Activated CD4-positive, alpha-beta T cell treated with anti-CD3 and anti-CD28 coated beads for 36 hours (primary cell): ENCODE results near the gene NTM. TPM values are rescaled to one million over a fixed set of nuclear protein-coding genes. Genes with fewer than 3 reads are reported as not detected.

Experiments used
- ATAC-seq: fragments of 200-7000 bp; cut with Tn5 transposase; one replicate; pipeline ENCODE4 v1.10.0; 2021; ENCODE audit warnings: mild to moderate bottlenecking, moderate library complexity
- CTCF ChIA-PET: fragments of 350-600 bp; sonication (Branson Sonifier 250); formaldehyde crosslinking; loops from one replicate; lab custom pipeline; 2021; ENCODE audit warnings: antibody characterized with exemption; lab: Charles Lee
- POLR2A ChIA-PET: fragments of 350-600 bp; sonication (Branson Sonifier 250); formaldehyde crosslinking; loops from one replicate; lab custom pipeline; 2021; ENCODE audit warnings: antibody characterized with exemption, inconsistent platforms; lab: Charles Lee
- DNase-seq: peaks from one replicate; pipeline ENCODE4 v3.0.0-alpha.2; 2020
- H3K27ac Mint-ChIP-seq: one replicate; pipeline ENCODE4 v1.8.0; 2021; ENCODE audit warnings: mixed read lengths
- H3K27me3 Mint-ChIP-seq: one replicate; pipeline ENCODE4 v1.8.0; 2021; ENCODE audit warnings: mixed read lengths
- H3K36me3 Mint-ChIP-seq: one replicate; pipeline ENCODE4 v1.8.0; 2021; ENCODE audit warnings: low read depth, mixed read lengths
- H3K4me1 Mint-ChIP-seq: one replicate; pipeline ENCODE4 v1.8.0; 2021; ENCODE audit warnings: mixed read lengths
- H3K4me3 Mint-ChIP-seq: one replicate; pipeline ENCODE4 v1.8.0; 2021; ENCODE audit warnings: mild to moderate bottlenecking, moderate library complexity, mixed read lengths
- H3K9me3 Mint-ChIP-seq: one replicate; pipeline ENCODE4 v1.8.0; 2021; ENCODE audit warnings: low read depth, mixed read lengths
- intact Hi-C, 2 experiments: fragments of 100-400 bp; cut with DNase I in 1 of 2; cut with micrococcal nuclease in 1 of 2; formaldehyde crosslinking; loops; one replicate each; pipeline versions ENCODE4 v1.14.2 to v1.15.1; 2022 to 2024; cut with DNase I, micrococcal nuclease
- total RNA-seq, 2 experiments: library from RNA; stranded (reverse); gene quantifications; one replicate each; pipeline ENCODE4 v1.2.3, GENCODE V29; 2021

NTM gene
- total RNA-seq, 2 experiments from 2014 or later: not detected

GRCh38 chr11:131685906-131686305, 315.5 kb downstream of the NTM start:
- H3K4me3 Mint-ChIP-seq: no peak overlapping the region
- CTCF ChIA-PET: interaction anchor here (3.3 kb wide), 1 partner anchor 12 kb away, joined by 14 read pairs; no protein-coding TSS in a partner anchor
- intact Hi-C loops: no loop called here
- peaks cover 6% of the 10 kb centered on the region for H3K27me3 Mint-ChIP-seq
- POLR2A ChIA-PET: no interaction called here
- DNase-seq: no peak
- no peak overlapping the region for H3K27ac Mint-ChIP-seq
- H3K4me1 Mint-ChIP-seq: no peaks in the 10 kb centered on the region
- no peak for ATAC-seq
- H3K36me3 Mint-ChIP-seq: no peaks in the 10 kb centered on the region
- H3K9me3 Mint-ChIP-seq: no peaks in the 10 kb centered on the region

- POLR2A ChIA-PET: no interaction called here
- peaks cover 6% of the 10 kb centered on the region for H3K27me3 Mint-ChIP-seq
- H3K4me3 Mint-ChIP-seq: no peak overlapping the region
- H3K27ac Mint-ChIP-seq: no peak overlapping the region
- H3K9me3 Mint-ChIP-seq: no peaks in the 10 kb centered on the region
- ATAC-seq (no peak), DNase-seq (no peak)
- intact Hi-C loops: no loop called here
- H3K36me3 Mint-ChIP-seq: no peaks in the 10 kb centered on the region
- CTCF ChIA-PET: interaction anchor here (3.3 kb wide), 1 partner anchor 12 kb away, joined by 14 read pairs; no protein-coding TSS in a partner anchor
- no peaks in the 10 kb centered on the region for H3K4me1 Mint-ChIP-seq
These were observed 316.4 kb downstream of the NTM start for GRCh38 chr11:131686836-131687235.

GRCh38 chr11:131687291-131688047, 317.1 kb downstream of the NTM start:
- intact Hi-C loops: no loop called here
- Mint-ChIP-seq H3K27ac (no peak overlapping the region), H3K27me3 (peaks cover 9% of the 10 kb centered on the region), H3K9me3 (no peaks in the 10 kb centered on the region), H3K4me1 (no peaks in the 10 kb centered on the region), H3K36me3 (no peaks in the 10 kb centered on the region), H3K4me3 (no peak overlapping the region)
- ChIA-PET CTCF (interaction anchor here (0.6 to 1.6 kb wide), 6 partner anchors 9 to 1511 kb away, joined by 3 to 6 read pairs (median 3); no protein-coding TSS in a partner anchor), POLR2A (no interaction called here)
- ATAC-seq: no peak
- no peak for DNase-seq

DNA sequence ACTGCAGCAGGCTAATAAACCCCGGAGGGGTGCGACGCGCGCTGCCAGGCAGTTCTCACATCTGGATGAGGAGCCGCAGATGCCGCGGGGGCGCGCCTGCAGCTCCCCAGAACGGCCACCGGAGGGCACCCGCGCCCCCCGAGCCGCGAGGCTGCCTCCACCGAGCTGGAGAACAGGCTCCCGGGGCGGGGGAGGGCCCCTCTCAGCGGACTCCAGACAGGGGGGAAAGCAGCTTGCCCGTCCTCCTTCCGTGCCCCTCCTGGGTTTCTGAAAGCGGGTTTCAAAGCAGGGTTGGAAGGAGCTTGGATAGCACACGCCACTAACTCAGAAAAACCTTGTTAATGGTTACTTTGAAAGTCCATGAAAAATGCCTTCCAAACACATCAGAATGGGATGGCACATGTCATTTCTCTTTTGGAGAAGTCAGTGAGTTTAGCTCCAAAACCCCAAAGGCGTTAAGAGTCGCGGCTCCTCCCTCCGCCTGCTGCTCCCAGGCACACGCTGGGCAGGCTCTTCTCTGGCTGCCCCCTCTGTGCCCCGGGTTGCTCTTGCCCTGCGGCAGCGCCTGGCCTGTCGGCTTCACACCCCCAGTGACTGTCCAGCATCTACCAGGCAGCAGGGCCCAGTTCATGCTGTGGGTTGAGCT, 317.8 kb downstream of the NTM start:
- peaks cover 9% of the 10 kb centered on the region for H3K27me3 Mint-ChIP-seq
- no peak overlapping the region for H3K27ac Mint-ChIP-seq
- H3K4me1 Mint-ChIP-seq: no peaks in the 10 kb centered on the region
- peak; percentile 63 for ATAC-seq
- H3K4me3 Mint-ChIP-seq: no peak overlapping the region
- no peaks in the 10 kb centered on the region for H3K9me3 Mint-ChIP-seq
- peak; percentile 68 for DNase-seq
- ChIA-PET CTCF (interaction anchor here (0.6 to 1.6 kb wide), 9 partner anchors 9 to 1510 kb away, joined by 3 to 6 read pairs (median 3); no protein-coding TSS in a partner anchor), POLR2A (no interaction called here)
- H3K36me3 Mint-ChIP-seq: no peaks in the 10 kb centered on the region
- intact Hi-C loops: no loop called here

DNA sequence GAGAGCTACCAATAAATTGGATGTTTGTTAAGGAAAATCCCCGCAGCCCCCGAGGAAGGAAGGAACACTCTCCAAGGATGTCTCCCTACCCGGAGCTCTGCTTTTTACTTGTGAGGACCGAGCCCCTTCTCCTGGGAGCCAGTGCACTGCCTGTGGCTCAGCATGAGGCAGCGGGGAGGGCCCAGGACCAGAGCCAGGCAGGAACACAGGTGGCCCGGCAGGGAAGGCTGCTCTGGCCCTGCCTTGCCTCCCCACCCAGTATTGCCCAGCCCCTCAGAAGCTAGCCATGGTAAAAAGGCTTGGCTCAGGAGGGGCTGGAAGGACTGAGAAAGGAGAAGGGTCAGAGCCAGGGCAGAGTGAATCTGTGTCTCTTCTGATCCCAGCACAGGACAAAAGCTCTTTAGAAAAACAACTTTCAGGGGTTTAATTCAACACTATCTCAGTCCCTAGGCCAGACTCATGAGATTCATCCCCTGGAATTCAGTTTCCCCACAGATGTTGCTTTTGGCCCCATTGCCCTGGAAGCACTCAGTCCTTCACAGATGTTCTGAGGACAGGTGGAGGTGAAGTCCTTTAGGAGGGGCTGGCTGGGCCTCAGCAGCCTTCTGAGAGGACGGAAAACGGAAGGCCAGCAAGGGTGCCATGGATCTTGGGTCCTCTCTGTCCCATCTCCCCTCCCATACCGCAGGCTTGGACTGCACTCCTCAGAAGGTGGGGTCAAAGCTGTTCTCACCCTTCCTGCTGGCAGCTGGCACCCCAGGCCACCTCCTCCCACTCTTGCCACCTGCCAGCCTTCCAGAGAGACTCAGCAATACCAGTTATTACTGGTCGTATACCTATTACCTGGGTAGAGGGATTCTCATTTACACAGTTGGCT, 318.9 kb downstream of the NTM start:
- Mint-ChIP-seq H3K27ac (no peak overlapping the region), H3K4me1 (no peaks in the 10 kb centered on the region), H3K36me3 (no peaks in the 10 kb centered on the region), H3K9me3 (no peaks in the 10 kb centered on the region), H3K4me3 (no peak overlapping the region), H3K27me3 (peaks cover 12% of the 10 kb centered on the region)
- intact Hi-C loops: no loop called here
- POLR2A ChIA-PET: no interaction called here
- ATAC-seq: no peak
- CTCF ChIA-PET: interaction anchor here (1.3 to 1.6 kb wide), 4 partner anchors 13 to 624 kb away, joined by 3 to 6 read pairs (median 4); no protein-coding TSS in a partner anchor
- DNase-seq: no peak

DNA sequence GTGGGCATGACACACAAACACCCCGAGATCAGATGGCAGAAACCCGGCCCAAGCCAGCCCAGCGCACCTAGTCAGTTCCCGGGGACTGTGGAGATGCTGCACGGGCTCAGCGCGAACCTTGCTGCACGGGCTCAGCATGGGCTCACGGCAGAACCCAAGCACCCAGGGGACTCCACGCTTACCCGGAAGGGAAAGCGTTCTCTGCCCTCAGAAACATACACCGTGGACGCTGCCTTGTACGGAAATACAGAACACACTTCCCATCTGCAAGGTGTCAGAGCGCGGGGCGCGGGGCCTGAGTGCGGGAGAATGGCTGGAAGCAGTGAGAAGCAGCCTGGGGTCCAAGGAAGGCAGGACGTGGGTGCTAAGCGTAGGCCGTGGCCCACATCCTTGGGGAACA, 319.9 kb downstream of the NTM start:
- ATAC-seq (no peak), DNase-seq (no peak)
- ChIA-PET POLR2A (no interaction called here), CTCF (no interaction called here)
- Mint-ChIP-seq H3K27me3 (peaks cover 19% of the 10 kb centered on the region), H3K9me3 (no peaks in the 10 kb centered on the region), H3K4me1 (no peaks in the 10 kb centered on the region), H3K27ac (no peak overlapping the region), H3K36me3 (no peaks in the 10 kb centered on the region), H3K4me3 (no peak overlapping the region)
- intact Hi-C loops: no loop called here

DNA sequence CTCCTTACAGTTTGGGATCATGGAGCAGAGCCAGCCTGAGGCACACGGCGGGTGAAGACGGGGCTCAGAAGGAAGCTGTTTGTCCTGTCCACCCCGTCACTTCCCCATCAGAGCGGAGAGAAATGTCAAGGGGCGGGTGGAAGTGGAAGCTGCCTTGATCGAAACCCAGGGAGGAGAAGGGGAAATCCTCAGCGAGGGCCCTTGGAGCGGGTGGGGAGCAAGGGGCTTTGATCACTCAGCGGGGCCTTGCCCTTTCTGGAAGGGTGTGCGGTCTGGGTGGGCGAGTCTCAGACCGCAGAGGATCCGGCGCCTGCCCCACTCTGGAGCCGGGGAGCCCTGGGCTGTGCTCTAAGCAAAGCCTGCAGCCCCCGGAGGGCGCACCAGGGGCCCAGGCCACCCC, 320.4 kb downstream of the NTM start:
- Mint-ChIP-seq H3K36me3 (no peaks in the 10 kb centered on the region), H3K27ac (no peak overlapping the region), H3K27me3 (peaks cover 22% of the 10 kb centered on the region), H3K4me1 (no peaks in the 10 kb centered on the region), H3K4me3 (no peak overlapping the region), H3K9me3 (no peaks in the 10 kb centered on the region)
- intact Hi-C loops: no loop called here
- no peak for DNase-seq
- POLR2A ChIA-PET: no interaction called here
- CTCF ChIA-PET: interaction anchor here (0.6 kb wide), 1 partner anchor 57 kb away, joined by 3 read pairs; no protein-coding TSS in a partner anchor
- ATAC-seq: no peak

GRCh38 chr11:131691181-131692041, 321.0 kb downstream of the NTM start:
- no peaks in the 10 kb centered on the region for H3K9me3 Mint-ChIP-seq
- DNase-seq (peak; percentile 70), ATAC-seq (peak; percentile 87)
- CTCF ChIA-PET: interaction anchor here (0.6 to 0.9 kb wide), 5 partner anchors 23 to 1250 kb away, joined by 3 read pairs; no protein-coding TSS in a partner anchor
- no peaks in the 10 kb centered on the region for H3K36me3 Mint-ChIP-seq
- intact Hi-C loops: no loop called here
- peaks cover 26% of the 10 kb centered on the region for H3K27me3 Mint-ChIP-seq
- no peak overlapping the region for H3K27ac Mint-ChIP-seq
- no peak overlapping the region for H3K4me3 Mint-ChIP-seq
- H3K4me1 Mint-ChIP-seq: no peaks in the 10 kb centered on the region
- POLR2A ChIA-PET: no interaction called here

DNA sequence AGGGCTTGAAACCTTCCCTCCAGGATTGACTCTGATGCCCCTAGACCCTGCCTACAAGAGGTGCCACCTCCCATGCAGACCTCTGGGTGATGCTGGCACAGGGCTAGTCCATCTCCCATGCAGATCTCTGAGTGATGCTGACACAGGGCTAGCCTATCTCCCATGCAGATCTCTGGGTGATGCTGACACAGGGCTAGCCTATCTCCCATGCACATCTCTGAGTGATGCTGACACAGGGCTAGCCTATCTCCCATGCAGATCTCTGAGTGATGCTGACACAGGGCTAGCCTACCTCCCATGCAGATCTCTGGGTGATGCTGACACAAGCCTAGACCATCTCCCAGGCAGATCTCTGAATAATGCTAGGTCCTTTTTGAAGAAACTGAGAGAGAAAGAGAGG, 321.7 kb downstream of the NTM start:
- ATAC-seq (no peak), DNase-seq (no peak)
- H3K4me3 Mint-ChIP-seq: no peak overlapping the region
- CTCF ChIA-PET: interaction anchor here (0.6 to 0.9 kb wide), 4 partner anchors 73 to 1249 kb away, joined by 3 read pairs; no protein-coding TSS in a partner anchor
- H3K4me1 Mint-ChIP-seq: no peaks in the 10 kb centered on the region
- peaks cover 28% of the 10 kb centered on the region for H3K27me3 Mint-ChIP-seq
- intact Hi-C loops: no loop called here
- no peaks in the 10 kb centered on the region for H3K36me3 Mint-ChIP-seq
- H3K9me3 Mint-ChIP-seq: no peaks in the 10 kb centered on the region
- POLR2A ChIA-PET: no interaction called here
- no peak overlapping the region for H3K27ac Mint-ChIP-seq

DNA sequence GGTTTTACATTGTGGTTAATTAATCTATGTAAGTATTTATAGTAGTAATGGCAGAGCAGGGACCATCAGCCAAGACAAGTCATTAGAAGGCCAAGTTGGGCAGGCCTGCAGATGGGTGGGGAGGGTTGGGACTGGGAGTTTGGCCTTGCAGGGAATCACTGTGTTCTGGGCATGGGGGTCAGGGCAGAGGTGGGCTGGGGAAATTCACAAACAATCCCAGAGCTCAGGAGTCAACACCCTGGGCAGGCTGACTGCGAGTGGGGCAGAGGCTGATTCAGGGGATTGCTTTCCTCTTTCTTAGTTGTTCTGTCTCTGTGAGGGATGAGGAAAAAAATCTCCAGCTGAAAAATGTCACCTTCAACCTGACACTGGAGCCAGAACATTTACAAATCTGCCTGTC, 322.5 kb downstream of the NTM start:
- H3K4me1 Mint-ChIP-seq: no peaks in the 10 kb centered on the region
- ATAC-seq (no peak), DNase-seq (no peak)
- peaks cover 25% of the 10 kb centered on the region for H3K27me3 Mint-ChIP-seq
- POLR2A ChIA-PET: no interaction called here
- H3K9me3 Mint-ChIP-seq: no peaks in the 10 kb centered on the region
- CTCF ChIA-PET: interaction anchor here (1.8 kb wide), 1 partner anchor 8 kb away, joined by 4 read pairs; no protein-coding TSS in a partner anchor
- no peak overlapping the region for H3K4me3 Mint-ChIP-seq
- H3K36me3 Mint-ChIP-seq: no peaks in the 10 kb centered on the region
- intact Hi-C loops: no loop called here
- no peak overlapping the region for H3K27ac Mint-ChIP-seq
